Stimulated activated memory B cell treated with anti-CD40 and anti-IgM and Interleukin-4, amounts not matched to agents 10 μg/mL and 1 μg/mL and 100 μg/mL, for 72 hours (primary cell): ENCODE measurements around the gene SPINK5.
"Not testable (repeated sequence)": the region's sequence is repeated elsewhere in the genome, so short reads cannot be mapped to it uniquely, and the experiment has no call there.

Experiments used
- ATAC-seq: fragments of 150-1000 bp; cut with Tn5 transposase; 2 replicates; pipeline ENCODE4 v1.10.0; 2021
- H3K27ac Mint-ChIP-seq: one replicate; pipeline ENCODE4 v1.8.0; 2022; ENCODE audit warnings: mild to moderate bottlenecking, mixed read lengths
- H3K27me3 Mint-ChIP-seq: one replicate; pipeline ENCODE4 v1.8.0; 2022; ENCODE audit warnings: mixed read lengths
- H3K36me3 Mint-ChIP-seq: one replicate; pipeline ENCODE4 v1.8.0; 2022; ENCODE audit warnings: mixed read lengths
- H3K4me1 Mint-ChIP-seq: one replicate; pipeline ENCODE4 v1.8.0; 2022; ENCODE audit warnings: mixed read lengths
- H3K4me3 Mint-ChIP-seq: one replicate; pipeline ENCODE4 v1.8.0; 2022; ENCODE audit warnings: mild to moderate bottlenecking, moderate library complexity, mixed read lengths
- H3K9me3 Mint-ChIP-seq: one replicate; pipeline ENCODE4 v1.8.0; 2022; ENCODE audit warnings: mixed read lengths

Gene SPINK5

GRCh38 chr5:148063861-148064260 is at the start of gene SPINK5:
Gene SPINK5, plus strand, starts transcription at chr5:148063980. Its CDS starts 65 bp downstream, at chr5:148064045.
- Mint-ChIP-seq H3K27me3 (no peaks in the 10 kb centered on the region), H3K27ac (no peak within 1 kb of the TSS), H3K9me3 (no peaks in the 10 kb centered on the region), H3K36me3 (no peaks in the 10 kb centered on the region), H3K4me1 (no peaks in the 10 kb centered on the region), H3K4me3 (no peak within 1 kb of the TSS)
- peak; percentile 16 for ATAC-seq

GRCh38 chr5:148014276-148014675 is 49.5 kb upstream of the SPINK5 start:
- no peak for ATAC-seq
- Mint-ChIP-seq H3K9me3 (no peaks in the 10 kb centered on the region), H3K36me3 (no peaks in the 10 kb centered on the region), H3K4me1 (no peaks in the 10 kb centered on the region), H3K27me3 (no peaks in the 10 kb centered on the region), H3K4me3 (no peak overlapping the region), H3K27ac (no peak overlapping the region)

DNA sequence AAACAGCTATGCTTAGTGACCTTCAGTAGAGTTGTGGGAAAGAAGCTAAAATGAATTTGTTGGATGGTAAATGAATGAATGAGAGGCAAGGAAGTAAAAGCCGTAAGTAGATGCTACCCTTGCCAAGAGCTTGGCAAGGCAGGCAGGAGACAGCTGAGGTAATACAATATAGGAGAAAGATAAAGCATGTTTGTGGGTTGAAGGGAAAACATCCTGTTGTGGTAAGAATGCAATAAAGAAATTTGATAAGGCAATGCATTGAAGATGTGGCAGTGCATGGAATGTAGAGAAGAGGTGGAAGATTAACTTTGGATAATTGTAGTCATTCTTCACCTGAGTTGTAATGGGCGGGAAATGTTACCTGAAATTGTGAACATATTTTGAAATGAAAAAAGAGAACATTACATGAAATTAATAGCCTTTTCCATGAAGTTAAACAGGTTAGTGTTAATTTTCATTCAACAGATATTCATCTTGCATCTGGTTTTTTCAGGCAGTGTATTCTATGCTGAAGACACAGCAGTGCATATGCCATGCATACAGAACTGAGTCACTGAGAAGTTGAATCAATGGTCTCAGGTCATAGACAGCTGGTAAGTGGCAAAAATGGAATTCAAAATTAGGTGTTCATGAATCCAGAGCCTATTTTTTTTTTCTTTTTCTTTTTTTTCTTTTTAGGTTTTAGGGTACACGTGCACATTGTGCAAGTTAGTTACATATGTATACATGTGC is 43.4 kb upstream of the SPINK5 start:
- H3K4me1 Mint-ChIP-seq: no peaks in the 10 kb centered on the region
- H3K27ac Mint-ChIP-seq: no peak overlapping the region
- no peak for ATAC-seq

GRCh38 chr5:148027505-148027904 is 36.3 kb upstream of the SPINK5 start:
- Mint-ChIP-seq H3K27me3 (no peaks in the 10 kb centered on the region), H3K36me3 (no peaks in the 10 kb centered on the region), H3K4me3 (no peak overlapping the region), H3K9me3 (peaks cover 3% of the 10 kb centered on the region), H3K27ac (no peak overlapping the region), H3K4me1 (no peaks in the 10 kb centered on the region)
- ATAC-seq: no peak

More for the DNA sequence above, 43.4 kb upstream of the SPINK5 start:
- H3K36me3 Mint-ChIP-seq: no peaks in the 10 kb centered on the region
- H3K27me3 Mint-ChIP-seq: no peaks in the 10 kb centered on the region
- peaks cover 3% of the 10 kb centered on the region for H3K9me3 Mint-ChIP-seq
- H3K4me3 Mint-ChIP-seq: no peak overlapping the region

DNA sequence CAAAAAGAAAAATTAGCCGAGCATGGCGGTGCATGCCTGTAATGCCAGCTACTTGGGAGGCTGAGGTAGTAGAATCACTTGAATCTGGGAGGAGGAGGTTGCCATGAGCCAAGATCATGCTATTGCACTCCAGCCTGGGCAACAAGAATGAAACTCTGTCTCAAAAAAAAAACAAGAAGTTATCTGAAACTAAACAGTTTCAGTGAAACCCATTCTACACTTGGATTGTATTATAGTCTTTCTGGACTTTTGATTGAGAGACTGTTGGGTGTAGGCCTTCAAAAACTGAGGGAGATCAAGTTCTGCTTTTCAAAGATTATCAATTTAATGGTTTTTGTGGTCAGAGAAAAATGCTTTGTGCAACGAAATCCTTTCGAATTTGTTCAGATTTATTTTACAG is 34.6 kb upstream of the SPINK5 start:
- H3K36me3 Mint-ChIP-seq: no peaks in the 10 kb centered on the region
- H3K27ac Mint-ChIP-seq: no peak overlapping the region
- H3K27me3 Mint-ChIP-seq: no peaks in the 10 kb centered on the region
- no peaks in the 10 kb centered on the region for H3K4me1 Mint-ChIP-seq
- no peak overlapping the region for H3K4me3 Mint-ChIP-seq
- ATAC-seq: no peak
- H3K9me3 Mint-ChIP-seq: peaks cover 3% of the 10 kb centered on the region

- Mint-ChIP-seq H3K4me3 (no peak overlapping the region), H3K27me3 (no peaks in the 10 kb centered on the region), H3K4me1 (no peaks in the 10 kb centered on the region), H3K36me3 (no peaks in the 10 kb centered on the region), H3K27ac (no peak overlapping the region), H3K9me3 (no peaks in the 10 kb centered on the region)
- ATAC-seq: no peak
Observed at GRCh38 chr5:148033134-148033533, 30.6 kb upstream of the SPINK5 start.

- Mint-ChIP-seq H3K27ac (no peak overlapping the region), H3K4me1 (no peaks in the 10 kb centered on the region), H3K36me3 (no peaks in the 10 kb centered on the region), H3K9me3 (no peaks in the 10 kb centered on the region), H3K27me3 (no peaks in the 10 kb centered on the region), H3K4me3 (no peak overlapping the region)
- no peak for ATAC-seq
Observed at GRCh38 chr5:148035676-148036075, 28.1 kb upstream of the SPINK5 start.

DNA sequence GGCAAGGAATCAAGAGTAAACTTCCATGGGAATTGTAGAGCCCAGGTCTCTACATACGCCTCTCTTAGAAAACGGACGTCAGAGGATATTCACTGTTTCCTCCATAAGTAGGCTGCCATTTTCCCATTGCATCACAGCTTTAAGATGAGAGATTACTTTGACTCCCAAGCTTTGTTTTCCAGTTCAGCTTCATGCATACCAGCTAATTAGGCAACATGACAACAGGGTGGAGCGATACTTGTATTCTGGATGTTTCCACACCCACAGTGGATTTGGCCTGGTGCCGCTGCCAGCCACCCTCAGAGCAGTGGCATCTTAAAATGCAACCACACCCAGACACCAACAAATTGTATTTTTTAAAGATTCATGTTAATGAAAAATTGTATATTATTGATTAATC is 20.9 kb upstream of the SPINK5 start:
- H3K27ac Mint-ChIP-seq: no peak overlapping the region
- H3K4me3 Mint-ChIP-seq: no peak overlapping the region
- no peaks in the 10 kb centered on the region for H3K36me3 Mint-ChIP-seq
- H3K27me3 Mint-ChIP-seq: no peaks in the 10 kb centered on the region
- no peaks in the 10 kb centered on the region for H3K4me1 Mint-ChIP-seq
- peaks cover 12% of the 10 kb centered on the region for H3K9me3 Mint-ChIP-seq
- no peak for ATAC-seq

DNA sequence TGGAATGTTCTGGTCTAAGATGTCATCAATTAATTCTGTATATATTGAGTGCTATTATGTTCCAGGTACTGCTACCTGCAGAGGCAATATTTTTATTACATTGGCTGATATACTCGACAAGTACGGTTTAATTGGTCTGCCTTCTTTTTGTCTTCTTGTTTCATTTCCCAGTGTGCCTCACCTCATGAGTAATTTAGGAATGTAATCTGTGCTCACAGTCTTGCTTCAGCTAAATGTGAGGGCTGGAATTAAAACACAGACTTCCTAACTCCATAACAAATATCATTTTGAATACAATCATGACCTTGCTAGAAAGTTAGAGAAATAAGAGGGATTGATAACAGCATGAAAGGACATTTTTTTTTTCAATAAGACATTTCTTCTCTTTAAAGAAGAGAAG is 20.1 kb upstream of the SPINK5 start:
- no peak overlapping the region for H3K4me3 Mint-ChIP-seq
- H3K27me3 Mint-ChIP-seq: no peaks in the 10 kb centered on the region
- no peaks in the 10 kb centered on the region for H3K36me3 Mint-ChIP-seq
- H3K9me3 Mint-ChIP-seq: peaks cover 16% of the 10 kb centered on the region
- H3K27ac Mint-ChIP-seq: no peak overlapping the region
- no peaks in the 10 kb centered on the region for H3K4me1 Mint-ChIP-seq
- ATAC-seq: no peak

GRCh38 chr5:148055160-148055559 is 8.6 kb upstream of the SPINK5 start:
- peaks cover 28% of the 10 kb centered on the region for H3K9me3 Mint-ChIP-seq
- H3K27me3 Mint-ChIP-seq, H3K27ac Mint-ChIP-seq, ATAC-seq, H3K4me1 Mint-ChIP-seq, H3K36me3 Mint-ChIP-seq, H3K4me3 Mint-ChIP-seq: not testable (repeated sequence)

GRCh38 chr5:148060309-148060708 is 3.5 kb upstream of the SPINK5 start:
- H3K4me1 Mint-ChIP-seq: no peaks in the 10 kb centered on the region
- H3K4me3 Mint-ChIP-seq: no peak overlapping the region
- H3K27me3 Mint-ChIP-seq: no peaks in the 10 kb centered on the region
- H3K36me3 Mint-ChIP-seq: no peaks in the 10 kb centered on the region
- peaks cover 11% of the 10 kb centered on the region for H3K9me3 Mint-ChIP-seq
- no peak for ATAC-seq
- no peak overlapping the region for H3K27ac Mint-ChIP-seq

DNA sequence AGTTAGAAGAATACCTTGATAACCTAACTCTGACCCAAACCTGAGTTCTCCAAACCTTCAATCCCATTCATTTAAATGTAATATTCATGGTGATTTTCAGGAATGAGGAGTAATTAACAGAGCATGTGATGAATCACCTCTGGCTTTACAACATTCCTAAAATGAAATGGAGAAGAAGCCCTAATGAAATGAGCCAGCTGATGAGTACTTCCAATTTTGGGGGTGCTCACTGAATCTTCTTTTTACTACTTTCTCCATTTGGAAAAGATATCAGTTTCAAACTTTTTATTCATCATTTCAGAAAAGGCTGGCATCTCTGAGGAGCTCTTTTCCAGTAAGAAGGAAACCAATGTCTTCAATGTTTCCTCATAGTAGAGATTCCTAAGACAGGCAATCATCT is 2.9 kb upstream of the SPINK5 start:
- peaks cover 10% of the 10 kb centered on the region for H3K9me3 Mint-ChIP-seq

GRCh38 chr5:148070621-148071020 is 6.8 kb downstream of the SPINK5 start:
- H3K27ac Mint-ChIP-seq: no peak overlapping the region
- H3K9me3 Mint-ChIP-seq: peaks cover 3% of the 10 kb centered on the region
- no peak for ATAC-seq
- no peaks in the 10 kb centered on the region for H3K4me1 Mint-ChIP-seq
- H3K27me3 Mint-ChIP-seq: no peaks in the 10 kb centered on the region
- no peak overlapping the region for H3K4me3 Mint-ChIP-seq
- H3K36me3 Mint-ChIP-seq: no peaks in the 10 kb centered on the region

More for the DNA sequence above, 2.9 kb upstream of the SPINK5 start:
- Mint-ChIP-seq H3K27me3 (no peaks in the 10 kb centered on the region), H3K4me3 (no peak overlapping the region), H3K27ac (no peak overlapping the region), H3K4me1 (no peaks in the 10 kb centered on the region), H3K36me3 (no peaks in the 10 kb centered on the region)
- no peak for ATAC-seq

- Mint-ChIP-seq H3K4me3 (no peak overlapping the region), H3K27ac (no peak overlapping the region), H3K4me1 (no peaks in the 10 kb centered on the region), H3K9me3 (peaks cover 9% of the 10 kb centered on the region), H3K27me3 (no peaks in the 10 kb centered on the region), H3K36me3 (no peaks in the 10 kb centered on the region)
- no peak for ATAC-seq
Observed at GRCh38 chr5:148072207-148072606, 8.4 kb downstream of the SPINK5 start.

DNA sequence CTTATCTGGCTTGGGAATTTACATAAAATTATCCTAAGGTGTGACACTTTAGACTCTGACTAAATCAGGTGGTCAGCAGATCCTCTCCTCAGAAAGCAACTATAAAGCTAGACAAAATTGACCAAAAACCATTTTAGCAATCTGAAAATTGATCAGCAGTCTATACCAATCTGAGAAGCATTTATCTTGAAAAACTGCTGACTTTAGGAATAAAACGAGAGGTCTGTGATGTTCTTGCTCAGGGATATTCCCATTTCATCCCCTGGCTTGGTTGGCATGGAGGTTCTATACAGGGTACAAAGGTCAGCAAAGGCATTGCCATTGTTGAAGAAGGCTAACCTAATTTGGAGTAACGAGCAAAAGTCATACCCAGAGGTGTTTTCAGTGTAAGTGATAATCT is 11.7 kb downstream of the SPINK5 start:
- H3K27me3 Mint-ChIP-seq: no peaks in the 10 kb centered on the region
- H3K4me1 Mint-ChIP-seq: no peaks in the 10 kb centered on the region
- ATAC-seq: no peak
- no peak overlapping the region for H3K4me3 Mint-ChIP-seq
- no peaks in the 10 kb centered on the region for H3K36me3 Mint-ChIP-seq
- peaks cover 9% of the 10 kb centered on the region for H3K9me3 Mint-ChIP-seq
- H3K27ac Mint-ChIP-seq: no peak overlapping the region

- H3K9me3 Mint-ChIP-seq: peaks cover 6% of the 10 kb centered on the region
- no peak overlapping the region for H3K4me3 Mint-ChIP-seq
- H3K27me3 Mint-ChIP-seq: no peaks in the 10 kb centered on the region
- no peak overlapping the region for H3K27ac Mint-ChIP-seq
- no peaks in the 10 kb centered on the region for H3K36me3 Mint-ChIP-seq
- ATAC-seq: no peak
- no peaks in the 10 kb centered on the region for H3K4me1 Mint-ChIP-seq
Observed at GRCh38 chr5:148083203-148083602, 19.4 kb downstream of the SPINK5 start.
